Hepatic stellate cell (primary cell): Measurements from ENCODE around the gene VPS50.
A peak's percentile ranks its signal among the peaks of the same experiment; 100 is the strongest.
"Not testable (repeated sequence)": the region's sequence is repeated elsewhere in the genome, so short reads cannot be mapped to it uniquely, and the experiment has no call there.

Source experiments
- DNase-seq: peaks from one replicate; pipeline ENCODE4 v3.0.0; 2011; ENCODE audit warnings: low spot score

VPS50 gene

GRCh38 chr7:93238748-93239147 lies 6.6 kb downstream of the VPS50 start:
- no peak for DNase-seq

DNA sequence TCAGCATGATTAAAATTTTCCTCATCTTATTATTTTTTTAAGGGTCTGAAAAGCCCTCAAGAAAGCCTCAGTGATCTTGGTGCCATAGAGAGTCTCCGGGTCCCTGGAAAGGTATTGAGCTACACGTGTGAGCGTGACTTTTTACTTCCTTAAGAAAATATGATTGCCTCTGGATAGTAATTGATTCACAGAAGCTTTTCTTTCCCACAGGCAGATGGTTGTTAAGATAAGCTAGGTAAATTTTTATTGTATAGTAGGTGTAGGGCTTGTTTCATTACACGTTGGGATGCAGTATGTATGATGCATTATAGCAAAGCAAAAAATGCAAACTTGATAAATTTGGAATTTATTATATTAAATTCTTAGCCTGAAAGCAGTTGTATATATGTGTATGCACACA lies 7.7 kb downstream of the VPS50 start:
- no peak for DNase-seq

DNA sequence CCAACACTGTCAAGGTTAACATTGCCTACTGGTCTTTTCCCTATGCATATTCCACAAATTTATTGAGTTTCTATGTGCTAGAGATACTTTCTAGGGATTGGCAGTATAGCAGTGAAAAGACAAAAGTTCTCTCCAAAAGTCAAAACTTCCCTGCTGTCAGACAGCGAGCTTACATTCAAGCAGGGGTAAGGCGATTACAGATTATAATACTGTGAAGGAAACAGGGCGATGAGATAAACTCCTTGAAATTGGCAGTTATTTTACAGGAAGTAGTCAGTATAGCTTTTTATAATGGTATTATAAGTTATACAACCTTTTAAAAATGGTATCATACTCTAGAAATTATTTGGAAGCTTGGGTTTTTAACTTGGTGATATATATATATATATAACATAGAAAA lies 9.9 kb downstream of the VPS50 start:
- DNase-seq: no peak

GRCh38 chr7:93245525-93246432 lies 13.6 kb downstream of the VPS50 start:
- no peak for DNase-seq

- DNase-seq: no peak
These were observed 17.5 kb downstream of the VPS50 start for GRCh38 chr7:93249491-93250148.

GRCh38 chr7:93258661-93259060 lies 26.5 kb downstream of the VPS50 start:
- DNase-seq: no peak

GRCh38 chr7:93262535-93262934 lies 30.4 kb downstream of the VPS50 start:
- DNase-seq: no peak

DNA sequence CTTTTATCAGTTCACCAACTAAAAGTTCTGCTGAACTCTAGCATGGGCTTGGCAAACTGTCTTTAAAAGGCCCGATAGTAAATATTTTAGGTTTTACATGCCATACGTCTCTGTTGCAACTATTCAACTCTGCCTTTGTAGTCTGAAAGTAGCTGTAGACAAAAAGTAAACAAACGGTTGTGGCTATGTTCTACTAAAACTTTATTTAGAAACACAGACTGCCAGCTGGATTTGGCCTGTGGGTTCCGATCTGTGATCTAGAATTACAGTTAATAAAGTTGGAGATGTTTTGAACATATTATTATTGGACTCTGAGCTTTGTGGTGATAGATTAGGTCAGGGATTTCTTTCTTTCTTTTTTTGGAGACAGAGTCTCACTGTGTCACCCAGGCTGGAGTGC lies 33.1 kb downstream of the VPS50 start:
- no peak for DNase-seq

DNA sequence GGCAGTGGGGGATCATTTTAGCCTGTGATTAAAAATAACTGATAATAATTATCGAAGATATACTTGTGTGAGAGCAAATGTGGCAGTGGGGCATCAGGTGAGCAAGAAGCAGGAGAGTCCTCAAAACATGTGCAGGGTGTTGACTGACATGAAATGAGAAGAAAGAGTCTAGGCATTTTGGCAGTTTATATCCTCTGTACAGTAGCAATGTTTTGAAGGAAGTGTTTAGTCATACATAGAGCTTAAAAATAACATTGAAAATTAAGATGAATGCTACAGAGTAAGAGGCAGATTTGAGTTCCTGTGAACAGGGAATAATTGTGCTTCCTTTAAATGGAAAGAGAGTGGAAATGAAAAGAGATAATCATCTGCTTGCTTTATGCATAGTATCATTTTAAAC lies 47.4 kb downstream of the VPS50 start:
- DNase-seq: no peak

- DNase-seq: no peak
These were observed 52.7 kb downstream of the VPS50 start for GRCh38 chr7:93284908-93285307.

DNA sequence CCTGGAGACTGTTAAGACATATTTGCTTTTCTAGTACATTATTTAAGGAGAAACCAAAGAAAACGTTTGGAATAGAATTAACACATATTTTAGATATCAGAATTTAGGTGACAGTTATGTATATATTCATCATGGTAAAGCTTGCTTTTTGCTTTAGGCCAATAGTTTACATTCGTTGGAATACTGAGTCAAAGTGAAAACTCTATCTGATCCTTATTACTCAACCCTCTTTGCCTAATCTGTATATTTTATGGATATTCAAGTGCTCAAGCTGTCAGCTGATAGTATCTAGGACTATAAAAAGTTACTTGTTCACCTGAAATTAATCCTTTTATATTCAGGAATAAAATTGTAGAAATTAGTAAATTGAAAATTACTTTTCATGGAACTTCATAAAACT lies 61.1 kb downstream of the VPS50 start:
- no peak for DNase-seq

DNA sequence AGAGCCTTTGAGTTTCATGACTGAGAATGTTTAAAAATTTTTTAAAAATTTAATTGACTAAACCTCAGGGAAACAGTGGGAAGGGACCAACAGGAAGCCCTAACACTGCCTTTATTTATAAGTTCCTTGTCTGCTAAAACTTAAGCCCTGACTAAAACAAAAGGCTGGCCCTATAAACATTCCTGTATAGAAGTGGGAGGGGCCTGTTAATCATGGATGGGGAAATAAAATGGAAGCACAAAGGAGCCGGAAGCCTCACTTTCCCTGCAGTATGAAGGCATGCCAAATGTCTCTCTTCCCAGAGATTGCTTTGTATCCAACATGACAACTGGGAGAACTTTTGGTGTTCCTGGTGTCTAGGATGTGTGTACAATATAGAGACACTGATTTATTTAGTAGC lies 66.0 kb downstream of the VPS50 start:
- DNase-seq: no peak

- no peak for DNase-seq
These were observed 66.5 kb downstream of the VPS50 start for GRCh38 chr7:93298671-93299070.

DNA sequence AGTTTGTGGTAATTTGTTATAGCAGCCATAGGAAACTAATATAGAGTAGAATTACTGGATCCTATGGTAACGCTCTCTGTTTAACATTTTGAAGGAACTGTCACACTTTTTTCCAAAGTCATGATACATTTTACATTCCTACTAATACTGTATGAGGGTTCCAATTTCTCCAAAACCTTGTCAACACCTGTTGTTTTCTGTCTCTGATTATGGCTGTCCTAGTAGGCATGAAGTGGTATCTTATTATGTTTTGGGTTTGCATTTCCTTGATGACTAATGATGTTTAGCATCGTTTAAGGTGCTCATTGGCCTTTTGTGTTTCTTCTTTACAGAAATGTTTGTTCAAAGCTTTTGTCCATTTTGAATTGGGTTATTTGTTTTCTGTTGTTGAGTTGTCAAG lies 69.6 kb downstream of the VPS50 start:
- DNase-seq: no peak

DNA sequence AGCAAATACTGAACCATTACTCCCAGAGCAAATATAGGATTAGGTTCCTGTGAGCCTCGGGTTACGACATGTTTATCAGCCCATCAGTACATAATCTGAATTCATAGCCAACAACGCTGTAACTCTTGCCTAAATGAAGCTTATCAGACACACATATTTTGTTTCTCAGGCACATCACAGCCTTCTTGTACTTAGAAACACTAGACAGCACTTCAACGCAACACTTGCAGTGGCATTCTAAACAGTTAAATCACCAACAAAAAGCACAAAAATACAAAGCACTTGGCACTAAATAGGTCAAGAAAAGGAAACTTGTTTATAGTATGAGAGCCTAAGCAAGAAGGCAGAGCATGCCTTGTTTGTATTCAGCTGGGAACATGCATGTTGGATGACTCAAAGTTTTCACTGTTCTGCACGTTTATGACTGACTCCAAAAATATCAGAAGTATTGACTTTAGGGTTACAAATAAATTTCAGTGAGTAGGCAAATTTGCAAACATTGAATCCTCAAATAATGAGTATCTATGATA lies 75.0 kb downstream of the VPS50 start:
- peak; percentile 5 for DNase-seq

DNA sequence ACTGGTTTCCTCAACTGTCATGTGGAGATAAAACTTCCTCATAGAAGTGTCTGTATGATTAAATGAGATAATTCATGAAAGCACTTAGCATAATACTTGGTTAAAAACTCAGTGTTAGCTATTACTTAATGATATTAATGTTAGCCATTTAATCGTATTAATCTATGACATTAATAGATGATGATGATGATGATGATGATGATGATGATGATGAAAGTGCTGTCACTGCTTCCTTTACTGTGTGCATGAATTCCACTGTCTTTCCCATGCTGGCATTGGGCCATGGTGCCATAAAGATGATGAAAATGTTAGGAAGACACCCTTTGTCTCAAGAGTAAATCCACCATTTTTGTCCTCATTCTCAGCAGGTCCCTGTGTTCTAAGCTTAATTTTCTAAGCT lies 75.8 kb downstream of the VPS50 start:
- DNase-seq: no peak

DNA sequence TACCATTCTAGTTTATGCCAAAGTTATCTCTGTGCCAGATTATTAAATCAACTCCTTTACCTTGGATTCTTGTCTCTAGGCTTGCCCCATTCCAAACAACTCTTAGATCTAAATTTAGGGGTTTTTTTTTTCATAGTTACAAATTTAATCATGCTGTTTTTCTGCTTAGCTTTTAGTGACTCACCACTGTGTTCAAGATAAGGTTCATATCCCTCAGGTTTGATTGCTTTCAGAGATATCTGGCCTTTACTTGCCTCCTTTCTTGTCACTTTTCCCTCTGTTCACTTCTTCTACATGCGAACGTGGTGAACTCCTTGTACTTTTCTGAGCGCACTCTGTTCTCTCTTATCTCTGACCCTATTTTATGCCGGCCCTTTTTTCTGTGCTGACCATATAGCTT lies 78.2 kb downstream of the VPS50 start:
- DNase-seq: no peak

DNA sequence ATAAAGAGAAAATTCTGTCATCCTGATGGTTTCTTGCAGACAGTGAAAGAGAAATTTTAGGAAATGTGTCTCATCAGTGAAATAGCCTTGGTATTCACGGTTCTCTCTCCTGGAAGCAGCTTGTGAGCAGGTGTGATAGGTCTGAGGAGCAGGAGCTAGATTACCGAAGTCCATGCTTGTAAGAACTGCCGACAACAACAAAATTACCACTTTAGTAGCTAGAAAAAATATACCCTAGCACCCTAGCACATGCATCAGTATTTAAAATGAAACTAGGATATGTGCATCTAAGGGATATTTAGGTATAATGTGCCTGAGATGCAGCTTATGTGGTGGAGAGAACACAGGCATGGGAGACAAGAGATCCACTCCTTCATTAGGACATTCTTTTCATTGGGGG lies 82.3 kb downstream of the VPS50 start:
- DNase-seq: no peak

DNA sequence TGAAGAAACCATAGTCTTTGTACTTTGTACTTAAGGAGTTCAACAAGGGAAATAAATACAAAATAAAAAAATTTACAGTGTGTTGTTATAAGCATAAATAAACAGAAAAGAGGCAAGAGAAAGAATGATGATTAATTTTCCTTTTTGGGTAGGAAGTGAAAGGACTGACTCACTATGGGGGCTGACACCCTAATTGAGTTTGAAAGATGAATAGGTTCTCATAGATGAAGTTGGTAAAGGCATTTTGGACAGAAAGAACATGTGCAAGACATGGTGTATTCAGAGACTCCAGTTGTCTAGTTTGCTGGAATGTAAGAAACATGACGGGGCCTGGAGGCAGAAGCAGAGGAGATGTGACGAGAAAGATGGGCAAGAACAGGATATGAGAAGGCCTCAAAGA lies 83.7 kb downstream of the VPS50 start:
- DNase-seq: no peak

DNA sequence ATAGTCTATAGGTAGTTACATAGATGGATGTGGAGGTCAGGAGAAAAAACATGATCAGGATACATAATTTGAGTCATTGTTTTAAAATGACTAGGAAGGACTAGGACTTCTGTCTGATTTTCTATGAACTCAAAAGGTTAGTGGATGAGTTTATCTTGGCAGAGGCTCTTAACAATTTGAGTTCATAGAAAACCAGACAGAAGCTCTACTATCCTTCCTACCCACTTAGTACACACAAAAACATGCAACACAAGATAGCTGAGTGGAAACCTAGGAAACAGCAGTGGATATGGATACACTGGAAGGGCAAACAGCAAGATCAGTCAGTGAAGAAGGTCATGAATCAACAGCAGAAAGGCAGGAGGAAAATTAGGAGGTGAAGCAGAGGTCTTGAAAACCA lies 84.6 kb downstream of the VPS50 start:
- peak; percentile 16 for DNase-seq

DNA sequence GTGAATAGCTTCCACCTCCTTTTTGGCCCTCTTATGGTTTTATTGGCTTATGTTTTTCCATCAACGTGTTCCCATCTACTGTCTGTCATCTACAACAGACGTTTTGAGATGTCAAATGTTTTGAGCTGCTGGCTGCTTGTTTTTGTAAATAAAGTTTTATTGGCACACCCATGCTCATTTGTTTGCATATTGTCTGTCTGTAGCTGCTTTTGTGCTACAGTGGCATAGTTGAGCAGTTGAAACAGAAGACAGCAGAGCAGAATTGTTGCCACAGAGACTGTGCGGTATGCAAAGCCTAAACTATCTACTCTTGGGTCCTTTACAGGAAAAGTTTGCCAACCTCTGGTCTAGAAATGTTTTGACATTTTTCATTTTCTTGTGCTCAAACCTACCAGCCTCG lies 88.7 kb downstream of the VPS50 start:
- DNase-seq: no peak

GRCh38 chr7:93326291-93326690 lies 94.1 kb downstream of the VPS50 start:
- DNase-seq: not testable (repeated sequence)

- peak; percentile 60 for DNase-seq
These were observed 95.0 kb downstream of the VPS50 start for GRCh38 chr7:93327006-93327633.
